Dermis microvascular lymphatic vessel endothelial cell (primary cell): ENCODE measurements around the gene MAD2L2. TPM values are rescaled to one million over a fixed set of nuclear protein-coding genes. Genes with fewer than 3 reads are reported as not detected.

Experiments
- DNase-seq, 2 donors: peaks; one replicate each; pipeline versions ENCODE4 v3.0.0 to v3.0.0-alpha.2; 2010; ENCODE audit warnings: low read depth in 2 of 2
- total RNA-seq: library from RNA; depleted of rRNA; stranded (reverse); fragments of >200 nt; gene quantifications from 2 replicates; pipeline ENCODE4 v1.2.1, GENCODE V29; 2014

MAD2L2 gene
- total RNA-seq, 1 donor from 2014 or later = 37.7 TPM

- DNase-seq = no peak
Measured at GRCh38 chr1:11629184-11630016, 51.5 kb downstream of the MAD2L2 start.

- DNase-seq = no peak
Measured at GRCh38 chr1:11628767-11629166, 52.2 kb downstream of the MAD2L2 start.

- DNase-seq = no peak
Measured at GRCh38 chr1:11626551-11626950, 54.4 kb downstream of the MAD2L2 start.

Other genes starting within 250 kb of the MAD2L2 start
- gene DISP3, start 202.0 kb downstream of the MAD2L2 start, total RNA-seq = under 0.01 and 0.25 TPM in 2 replicates
- gene FBXO2, start 26.7 kb downstream of the MAD2L2 start, total RNA-seq = 1.4 and 1.5 TPM in 2 replicates
- gene FBXO44, start 26.3 kb downstream of the MAD2L2 start, total RNA-seq = 6.4 and 9.6 TPM in 2 replicates
- gene FBXO6, start 16.9 kb downstream of the MAD2L2 start, total RNA-seq = 1.8 and 4.0 TPM in 2 replicates
- 0.13 and 0.64 TPM in 2 replicates for gene DRAXIN, start 10.6 kb upstream of the MAD2L2 start, total RNA-seq
- 34.0 and 46.8 TPM in 2 replicates for gene AGTRAP, start 55.0 kb upstream of the MAD2L2 start, total RNA-seq
- gene C1orf167, start 81.0 kb upstream of the MAD2L2 start, total RNA-seq = 0.25 and 0.26 TPM in 2 replicates
- 30.2 and 53.2 TPM in 2 replicates for gene MTHFR, start 124.8 kb upstream of the MAD2L2 start, total RNA-seq
- gene CLCN6, start 125.0 kb upstream of the MAD2L2 start, total RNA-seq = 5.9 and 7.0 TPM in 2 replicates
- not detected in 2 replicates for gene NPPA, start 166.6 kb upstream of the MAD2L2 start, total RNA-seq
- not detected in 2 replicates for gene NPPB, start 177.8 kb upstream of the MAD2L2 start, total RNA-seq
- 38.3 and 58.3 TPM in 2 replicates for gene KIAA2013, start 245.3 kb upstream of the MAD2L2 start, total RNA-seq